ENCODE results near the gene ST7L. TPM values are rescaled to one million over a fixed set of nuclear protein-coding genes. Genes with fewer than 3 reads are reported as not detected.

The ST7L gene
- total RNA-seq = 15.8 and 17.5 TPM in 2 replicates

GRCh38 chr1:112618721-112619517, at the start of gene ST7L:
ST7L (minus strand) TSS chr1:112619141; CDS start chr1:112619113, 28 bp downstream.

DNA sequence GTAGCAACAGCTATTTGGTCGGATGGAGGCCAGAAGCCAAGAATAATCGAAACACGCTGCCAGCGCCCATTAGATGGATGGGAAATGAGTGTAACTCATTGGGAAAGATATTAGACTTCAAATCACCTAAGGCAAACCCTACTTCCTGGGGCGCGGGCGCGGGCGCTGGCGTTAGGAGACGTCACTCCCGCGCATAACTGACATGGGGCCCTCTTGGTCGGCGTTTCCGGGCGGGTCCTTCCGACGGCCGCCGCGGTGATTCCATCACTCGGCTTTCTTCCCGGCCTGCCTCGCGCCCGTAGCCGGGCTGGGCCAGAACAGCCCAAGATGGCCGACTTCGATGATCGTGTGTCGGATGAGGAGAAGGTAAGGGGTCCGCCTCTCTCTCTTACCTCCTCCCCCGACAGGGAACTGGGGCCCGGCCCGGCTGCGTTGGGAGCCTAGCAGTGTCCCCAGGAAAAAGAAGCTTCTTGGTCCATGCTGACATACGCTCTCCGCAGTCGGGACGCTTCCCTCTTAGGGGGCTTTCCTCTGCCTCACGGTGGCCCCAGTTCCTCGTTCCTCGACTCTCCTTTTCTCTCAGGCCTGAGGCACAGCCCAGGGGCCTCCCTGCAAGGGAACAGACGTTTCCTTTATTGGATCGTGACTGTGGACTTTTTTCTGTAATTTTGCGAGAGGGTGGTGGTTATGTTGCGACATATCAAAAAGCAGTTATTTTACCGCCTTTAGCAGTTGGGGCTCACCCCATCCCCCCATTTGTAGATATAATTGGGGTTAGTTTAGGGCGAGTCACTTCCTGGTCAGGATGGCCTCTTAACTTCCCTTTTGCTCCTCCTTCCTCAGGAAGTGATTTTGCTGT, 806 bp upstream of the ST7L start, which contains the start of gene CAPZA1:
CAPZA1 (plus strand) TSS at position 315 of the 859 bp plus-strand sequence; CDS start at position 328, 13 bp downstream.

GRCh38 chr1:112508278-112509004, 110.5 kb downstream of the ST7L start, which contains the start of gene WNT2B:
WNT2B (plus strand) TSS chr1:112508965; CDS start chr1:112509263, 298 bp downstream.

Other genes starting within 250 kb of the ST7L start
- 13.7 and 28.8 TPM in 2 replicates for gene CTTNBP2NL, start 222.9 kb downstream of the ST7L start, total RNA-seq
- 0.89 and 3.0 TPM in 2 replicates for gene WNT2B, start 110.2 kb downstream of the ST7L start, total RNA-seq
- 208 and 307 TPM in 2 replicates for gene CAPZA1, start 691 bp upstream of the ST7L start, total RNA-seq
- gene MOV10, start 55.5 kb upstream of the ST7L start, total RNA-seq = 30.0 and 45.0 TPM in 2 replicates
- 348 and 414 TPM in 2 replicates for gene RHOC, start 88.0 kb upstream of the ST7L start, total RNA-seq
- 0.59 and 1.6 TPM in 2 replicates for gene PPM1J, start 96.2 kb upstream of the ST7L start, total RNA-seq

All from smooth muscle cell of the umbilical artery (primary cell).